A549 (cell line): ENCODE measurements around the gene GRIP2. TPM values are rescaled to one million over a fixed set of nuclear protein-coding genes. Genes with fewer than 3 reads are reported as not detected.

Experiments used
- ATAC-seq, 2 experiments: fragments of 200-7000 bp in 1 of 2; fragments of >200 bp in 1 of 2; cut with Nextera tagmentation in 1 of 2; cut with Tn5 transposase in 1 of 2; 3 replicates each; pipeline versions ENCODE4 v1.8.0 to v1.9.1; 2018 to 2020; ENCODE audit warnings: mild to moderate bottlenecking in 1 of 2, moderate library complexity in 1 of 2
- CTCF ChIA-PET: fragments of 300-600 bp; sonication (Branson Sonifier 250); formaldehyde crosslinking; extraction: SDS; loops from one replicate; lab custom pipeline; 2021; ENCODE audit warnings: antibody characterized with exemption, inconsistent platforms; lab: Yijun Ruan, JAX
- POLR2A ChIA-PET: fragments of 350-600 bp; formaldehyde crosslinking; extraction: SDS; loops from one replicate; lab custom pipeline; 2021; ENCODE audit warnings: antibody characterized with exemption, inconsistent platforms; lab: Yijun Ruan, JAX
- DNase-seq, 2 experiments: peaks; one replicate each; pipeline versions ENCODE4 v3.0.0 to v3.0.0-alpha.2; 2011 to 2016; ENCODE audit warnings: low read depth in 1 of 2, low spot score in 1 of 2
- FAIRE-seq: peaks from 2 replicates; lab custom pipeline; 2011; peaks lifted over from hg19 to GRCh38; lab: Jason Lieb, UNC
- H3K27ac ChIP-seq, 2 experiments: fragments of >200 bp; sonication (Bioruptor Twin); formaldehyde crosslinking; 3 replicates each; pipeline ENCODE4 v1.5.1; 2016 to 2017
- H3K4me1 ChIP-seq: fragments of >200 bp; sonication (Bioruptor Twin); formaldehyde crosslinking; 3 replicates; pipeline ENCODE4 v1.6.1; 2016
- H3K4me2 ChIP-seq: fragments of >200 bp; sonication (Bioruptor Twin); formaldehyde crosslinking; 3 replicates; pipeline ENCODE4 v1.6.1; 2016
- H3K4me3 ChIP-seq: fragments of >200 bp; sonication (Bioruptor Twin); formaldehyde crosslinking; 3 replicates; pipeline ENCODE4 v1.5.1; 2016
- H3K9me3 ChIP-seq: fragments of >200 bp; sonication (Bioruptor Twin); formaldehyde crosslinking; 3 replicates; pipeline ENCODE4 v1.6.1; 2016
- BHLHE40 ChIP-seq: IDR thresholded peaks from 2 replicates; pipeline ENCODE4 v1.6.1; 2012; ENCODE audit warnings: low read depth, low read length, inconsistent platforms
- CBX2 ChIP-seq: fragments of 200-600 bp; sonication (generic); IDR thresholded peaks from 2 replicates; pipeline ENCODE4 v1.6.1; 2016; ENCODE audit warnings: low read depth, mild to moderate bottlenecking, borderline replicate concordance
- CBX8 ChIP-seq: fragments of 200-600 bp; sonication (generic); IDR thresholded peaks from 2 replicates; pipeline ENCODE4 v1.6.1; 2016
- CEBPB ChIP-seq, 2 experiments: fragments of >200 bp in 1 of 2; sonication (Bioruptor Twin) in 1 of 2; formaldehyde crosslinking in 1 of 2; IDR thresholded peaks; 2 replicates each; pipeline ENCODE4 v1.6.1; 2012 to 2016
- CHD4 ChIP-seq: fragments of 200-600 bp; sonication (generic); IDR thresholded peaks from 2 replicates; pipeline ENCODE4 v1.6.1; 2016; ENCODE audit warnings: antibody characterized with exemption, mild to moderate bottlenecking, borderline replicate concordance
- CTCF ChIP-seq: fragments of >200 bp; sonication (Bioruptor Twin); formaldehyde crosslinking; IDR thresholded peaks from 3 replicates; pipeline ENCODE4 v1.5.1; 2016
- EHMT2 ChIP-seq: fragments of 200-600 bp; sonication (generic); IDR thresholded peaks from 2 replicates; pipeline ENCODE4 v1.6.1; 2016; ENCODE audit warnings: antibody characterized with exemption, low read depth, mild to moderate bottlenecking, moderate library complexity
- ELK1 ChIP-seq: fragments of 150-350 bp; IDR thresholded peaks from 2 replicates; pipeline ENCODE4 v1.6.1; 2014; ENCODE audit warnings: low read depth, mild to moderate bottlenecking, low read length
- EP300 ChIP-seq, 2 experiments: fragments of >200 bp; sonication (Bioruptor Twin); formaldehyde crosslinking; IDR thresholded peaks; 2 replicates in 1 of 2; 3 replicates in 1 of 2; pipeline ENCODE4 v1.6.1; 2016 to 2017
- ESRRA ChIP-seq: fragments of 150-350 bp; IDR thresholded peaks from 2 replicates; pipeline ENCODE4 v1.6.1; 2014; ENCODE audit warnings: mild to moderate bottlenecking, low read length, borderline replicate concordance
- FOSB ChIP-seq: fragments of 250-450 bp; sonication (Bioruptor Pico); IDR thresholded peaks from 2 replicates; pipeline ENCODE4 v1.5.0; 2020; ENCODE audit warnings: mild to moderate bottlenecking, moderate library complexity
- FOXS1 ChIP-seq: fragments of 250-450 bp; sonication (Bioruptor Pico); IDR thresholded peaks from 2 replicates; pipeline ENCODE4 v1.5.0; 2020; ENCODE audit warnings: mild to moderate bottlenecking, moderate library complexity
- HEYL ChIP-seq: fragments of 250-450 bp; sonication (Bioruptor Pico); IDR thresholded peaks from 2 replicates; pipeline ENCODE4 v1.8.0; 2021; ENCODE audit warnings: mild to moderate bottlenecking, moderate library complexity
- HOXA7 ChIP-seq: fragments of 250-450 bp; sonication (Bioruptor Pico); IDR thresholded peaks from 2 replicates; pipeline ENCODE4 v1.5.0; 2020; ENCODE audit warnings: mild to moderate bottlenecking, moderate library complexity
- MYC ChIP-seq: IDR thresholded peaks from 2 replicates; pipeline ENCODE4 v1.6.1; 2012; ENCODE audit warnings: mild to moderate bottlenecking, inconsistent platforms, low read length, improper control_type of control experiment, borderline replicate concordance
- NPAS2 ChIP-seq: fragments of 250-450 bp; sonication (Bioruptor Pico); IDR thresholded peaks from 2 replicates; pipeline ENCODE4 v1.8.0; 2022; ENCODE audit warnings: mild to moderate bottlenecking, moderate library complexity, borderline replicate concordance
- RAD21 ChIP-seq, 2 experiments: fragments of >200 bp in 1 of 2; sonication (Bioruptor Twin) in 1 of 2; formaldehyde crosslinking in 1 of 2; IDR thresholded peaks in 1 of 2; conservative IDR thresholded peaks in 1 of 2; 2 replicates in 1 of 2; 3 replicates in 1 of 2; pipeline ENCODE4 v1.6.1; 2012 to 2018; ENCODE audit warnings: inconsistent platforms in 1 of 2
- RFX5 ChIP-seq: fragments of 450-650 bp; IDR thresholded peaks from 2 replicates; pipeline ENCODE4 v1.7.1; 2014; ENCODE audit warnings: antibody characterized with exemption, mild to moderate bottlenecking, moderate library complexity
- TP53 ChIP-seq: fragments of 250-450 bp; sonication (Bioruptor Pico); IDR thresholded peaks from 2 replicates; pipeline ENCODE4 v1.5.0; 2021; ENCODE audit warnings: mild to moderate bottlenecking, moderate library complexity
- ZNF302 ChIP-seq: fragments of 250-450 bp; sonication (Bioruptor Pico); IDR thresholded peaks from 2 replicates; pipeline ENCODE4 v1.9.0; 2021; ENCODE audit warnings: inconsistent platforms, mild to moderate bottlenecking, moderate library complexity
- WGBS: methylation state at CpG from one replicate; pipeline ENCODE4 v1.1.6; 2017; ENCODE audit errors: missing lambda C conversion rate; 5-methylcytosine and 5-hydroxymethylcytosine counted together
- polyA plus RNA-seq, 4 experiments: library from polyadenylated mRNA; depleted of rRNA in 3 of 4; stranded (reverse); fragments of >200 nt; fragmentation: RNase III in 1 of 4; extraction: RNeasy Plus Mini Kit Qiagen cat#74134 plus additional on column Dnase treatment in 1 of 4; gene quantifications; 2 replicates in 3 of 4; 3 replicates in 1 of 4; pipeline ENCODE4 v1.2.3, GENCODE V29; 2011 to 2017
- TF ChIP-seq, protein P1 (sequence below): fragments of >200 bp; sonication (Bioruptor Twin); formaldehyde crosslinking; IDR thresholded peaks from 2 replicates; pipeline ENCODE4 v1.6.1; 2016
- TF ChIP-seq, protein P2 (sequence below): fragments of 200-600 bp; sonication (generic); IDR thresholded peaks from 2 replicates; pipeline ENCODE4 v1.6.1; 2016; ENCODE audit warnings: antibody characterized with exemption, mild to moderate bottlenecking, moderate library complexity
- TF ChIP-seq, protein P3 (sequence below): fragments of 250-450 bp; sonication (Bioruptor Pico); IDR thresholded peaks from 2 replicates; pipeline ENCODE4 v1.5.0; 2020; ENCODE audit warnings: low read depth, mild to moderate bottlenecking, moderate library complexity

Gene GRIP2
- polyA plus RNA-seq, 2 of the 4 experiments (the other 2 are of a cell fraction): 0.56 to 1.6 TPM

DNA sequence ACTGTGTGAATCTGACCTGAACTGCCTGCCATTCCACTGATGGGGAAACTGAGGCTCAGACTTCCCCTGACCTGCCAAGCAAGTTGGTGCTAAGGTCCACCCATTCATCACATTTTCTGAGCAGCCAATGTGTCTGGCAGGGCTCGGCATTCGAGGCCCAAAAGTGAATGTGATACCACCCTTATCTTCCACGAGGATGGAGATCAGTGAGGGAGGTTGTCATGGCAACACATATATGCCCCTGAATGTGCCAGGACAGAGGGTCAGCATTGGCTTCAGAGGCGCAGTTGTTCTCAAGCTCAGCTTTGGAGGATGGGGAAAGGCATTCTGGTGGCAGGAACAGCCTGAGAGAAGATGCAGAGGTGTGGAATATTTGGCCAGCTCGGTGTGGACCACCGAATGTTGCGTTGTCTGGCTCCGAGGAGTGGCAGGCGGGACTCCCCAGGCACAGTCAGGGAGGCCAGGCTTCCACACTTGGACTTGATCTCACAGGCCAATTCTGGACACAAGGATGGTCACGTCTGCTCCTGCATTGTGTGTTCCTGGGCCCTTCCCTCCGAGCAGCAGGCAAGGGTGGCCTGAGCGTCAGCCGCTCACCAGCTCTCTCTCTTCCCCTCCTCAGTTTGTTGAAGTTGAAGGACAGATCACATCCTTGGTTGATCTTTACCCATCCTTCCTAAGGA is 63.4 kb downstream of the GRIP2 start:
- ChIA-PET CTCF (interaction anchor here (1.0 to 3.8 kb wide), 6 partner anchors 8 to 273 kb away, joined by 3 to 21 read pairs (median 6); no protein-coding TSS in a partner anchor), POLR2A (no interaction called here)
- 96% methylated on average over 10 of the region's 13 CpGs for WGBS
- peaks cover 19% of the 10 kb centered on the region for H3K4me1 ChIP-seq
- no peak overlapping the region for H3K4me3 ChIP-seq
- H3K27ac ChIP-seq: no peak overlapping the region
- FAIRE-seq (no peak), DNase-seq (no peak), ATAC-seq (no peak)
- no peaks in the 10 kb centered on the region for H3K9me3 ChIP-seq
- H3K4me2 ChIP-seq: no peak overlapping the region
- TF ChIP-seq CBX2 (no peak), EP300 (IDR thresholded peaks at IDR 0.05) (no peak), HEYL (CRISPR knock-in tag) (no peak), CBX8 (no peak), ELK1 (no peak), MYC (no peak), ESRRA (no peak), ZNF302 (CRISPR knock-in tag) (no peak), FOXS1 (CRISPR knock-in tag) (no peak), EHMT2 (no peak), TP53 (CRISPR knock-in tag) (no peak)
- TF ChIP-seq, protein P1, sequence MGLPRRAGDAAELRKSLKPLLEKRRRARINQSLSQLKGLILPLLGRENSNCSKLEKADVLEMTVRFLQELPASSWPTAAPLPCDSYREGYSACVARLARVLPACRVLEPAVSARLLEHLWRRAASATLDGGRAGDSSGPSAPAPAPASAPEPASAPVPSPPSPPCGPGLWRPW: no peak

DNA sequence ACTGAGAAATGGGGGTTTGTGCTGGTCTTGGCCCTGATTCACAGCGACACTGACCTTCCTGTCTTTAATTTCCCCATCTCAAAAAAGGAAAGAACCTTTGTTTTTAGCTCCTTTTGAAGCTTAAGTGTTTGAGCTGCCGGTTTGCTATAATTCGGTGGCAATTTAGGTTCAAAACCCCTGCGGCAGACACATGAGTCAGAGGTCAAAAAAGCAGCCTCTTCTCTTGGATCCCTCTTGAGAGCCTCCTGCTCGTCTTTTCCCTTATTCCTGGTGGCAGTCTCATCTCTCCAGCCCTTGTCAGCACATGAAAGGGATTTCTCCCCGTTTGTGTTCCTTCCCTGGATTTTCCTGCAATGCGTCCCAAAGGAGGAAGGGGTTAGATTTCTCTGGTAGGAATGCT is 64.5 kb downstream of the GRIP2 start:
- no peak for FAIRE-seq
- WGBS: 87% methylated on average over 7 of the region's 7 CpGs

More for the DNA sequence above, 64.5 kb downstream of the GRIP2 start:
- H3K27ac ChIP-seq: no peak overlapping the region
- no peak overlapping the region for H3K4me3 ChIP-seq
- no peak overlapping the region for H3K4me2 ChIP-seq
- no peak for ATAC-seq
- no peak for DNase-seq
- no peaks in the 10 kb centered on the region for H3K9me3 ChIP-seq
- TF ChIP-seq CEBPB (IDR thresholded peaks at IDR 0.05) (no peak), NPAS2 (CRISPR knock-in tag) (no peak), CHD4 (no peak), FOSB (CRISPR knock-in tag) (no peak), MYC (no peak), BHLHE40 (no peak), RAD21 (conservative IDR thresholded peaks at IDR 0.05 in 1 of 2, IDR thresholded peaks at IDR 0.05 in 1 of 2) (no peak), HOXA7 (CRISPR knock-in tag) (no peak), ZNF302 (CRISPR knock-in tag) (no peak), RFX5 (no peak), CTCF (no peak)
- TF ChIP-seq, protein P2, sequence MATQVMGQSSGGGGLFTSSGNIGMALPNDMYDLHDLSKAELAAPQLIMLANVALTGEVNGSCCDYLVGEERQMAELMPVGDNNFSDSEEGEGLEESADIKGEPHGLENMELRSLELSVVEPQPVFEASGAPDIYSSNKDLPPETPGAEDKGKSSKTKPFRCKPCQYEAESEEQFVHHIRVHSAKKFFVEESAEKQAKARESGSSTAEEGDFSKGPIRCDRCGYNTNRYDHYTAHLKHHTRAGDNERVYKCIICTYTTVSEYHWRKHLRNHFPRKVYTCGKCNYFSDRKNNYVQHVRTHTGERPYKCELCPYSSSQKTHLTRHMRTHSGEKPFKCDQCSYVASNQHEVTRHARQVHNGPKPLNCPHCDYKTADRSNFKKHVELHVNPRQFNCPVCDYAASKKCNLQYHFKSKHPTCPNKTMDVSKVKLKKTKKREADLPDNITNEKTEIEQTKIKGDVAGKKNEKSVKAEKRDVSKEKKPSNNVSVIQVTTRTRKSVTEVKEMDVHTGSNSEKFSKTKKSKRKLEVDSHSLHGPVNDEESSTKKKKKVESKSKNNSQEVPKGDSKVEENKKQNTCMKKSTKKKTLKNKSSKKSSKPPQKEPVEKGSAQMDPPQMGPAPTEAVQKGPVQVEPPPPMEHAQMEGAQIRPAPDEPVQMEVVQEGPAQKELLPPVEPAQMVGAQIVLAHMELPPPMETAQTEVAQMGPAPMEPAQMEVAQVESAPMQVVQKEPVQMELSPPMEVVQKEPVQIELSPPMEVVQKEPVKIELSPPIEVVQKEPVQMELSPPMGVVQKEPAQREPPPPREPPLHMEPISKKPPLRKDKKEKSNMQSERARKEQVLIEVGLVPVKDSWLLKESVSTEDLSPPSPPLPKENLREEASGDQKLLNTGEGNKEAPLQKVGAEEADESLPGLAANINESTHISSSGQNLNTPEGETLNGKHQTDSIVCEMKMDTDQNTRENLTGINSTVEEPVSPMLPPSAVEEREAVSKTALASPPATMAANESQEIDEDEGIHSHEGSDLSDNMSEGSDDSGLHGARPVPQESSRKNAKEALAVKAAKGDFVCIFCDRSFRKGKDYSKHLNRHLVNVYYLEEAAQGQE: no peak
- TF ChIP-seq, protein P3, sequence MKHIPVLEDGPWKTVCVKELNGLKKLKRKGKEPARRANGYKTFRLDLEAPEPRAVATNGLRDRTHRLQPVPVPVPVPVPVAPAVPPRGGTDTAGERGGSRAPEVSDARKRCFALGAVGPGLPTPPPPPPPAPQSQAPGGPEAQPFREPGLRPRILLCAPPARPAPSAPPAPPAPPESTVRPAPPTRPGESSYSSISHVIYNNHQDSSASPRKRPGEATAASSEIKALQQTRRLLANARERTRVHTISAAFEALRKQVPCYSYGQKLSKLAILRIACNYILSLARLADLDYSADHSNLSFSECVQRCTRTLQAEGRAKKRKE: no peak
- peaks cover 29% of the 10 kb centered on the region for H3K4me1 ChIP-seq
- ChIA-PET CTCF (interaction anchor here (1.5 to 3.8 kb wide), 4 partner anchors 8 to 272 kb away, joined by 5 to 21 read pairs (median 6); no protein-coding TSS in a partner anchor), POLR2A (no interaction called here)
